Nephron progenitor cell (in vitro differentiated cells): Measurements from ENCODE around the gene PLEKHG7.

ENCODE experiments used
- DNase-seq: peaks from one replicate; pipeline ENCODE4 v3.0.0; 2021
- H3K27ac Mint-ChIP-seq: 2 replicates; pipeline ENCODE4 v1.8.0; 2021; ENCODE audit warnings: mild to moderate bottlenecking, moderate library complexity, mixed read lengths
- H3K27me3 Mint-ChIP-seq: 2 replicates; pipeline ENCODE4 v1.8.0; 2021; ENCODE audit warnings: mild to moderate bottlenecking, low read depth, mixed read lengths; ENCODE audit not compliant: poor library complexity
- H3K36me3 Mint-ChIP-seq: 2 replicates; pipeline ENCODE4 v1.8.0; 2021; ENCODE audit warnings: low read depth, mixed read lengths
- H3K4me1 Mint-ChIP-seq: 2 replicates; pipeline ENCODE4 v1.8.0; 2021; ENCODE audit warnings: mixed read lengths
- H3K4me3 Mint-ChIP-seq: 2 replicates; pipeline ENCODE4 v1.8.0; 2021; ENCODE audit warnings: mild to moderate bottlenecking, moderate library complexity, mixed read lengths
- H3K9me3 Mint-ChIP-seq: 2 replicates; pipeline ENCODE4 v1.8.0; 2021; ENCODE audit warnings: mild to moderate bottlenecking, moderate library complexity, mixed read lengths
- TF ChIP-seq, protein P1 (sequence below): fragments of 200-600 bp; sonication (generic); IDR thresholded peaks from 2 replicates; pipeline ENCODE4 v1.5.0; 2021; ENCODE audit warnings: antibody characterized with exemption

The PLEKHG7 gene

DNA sequence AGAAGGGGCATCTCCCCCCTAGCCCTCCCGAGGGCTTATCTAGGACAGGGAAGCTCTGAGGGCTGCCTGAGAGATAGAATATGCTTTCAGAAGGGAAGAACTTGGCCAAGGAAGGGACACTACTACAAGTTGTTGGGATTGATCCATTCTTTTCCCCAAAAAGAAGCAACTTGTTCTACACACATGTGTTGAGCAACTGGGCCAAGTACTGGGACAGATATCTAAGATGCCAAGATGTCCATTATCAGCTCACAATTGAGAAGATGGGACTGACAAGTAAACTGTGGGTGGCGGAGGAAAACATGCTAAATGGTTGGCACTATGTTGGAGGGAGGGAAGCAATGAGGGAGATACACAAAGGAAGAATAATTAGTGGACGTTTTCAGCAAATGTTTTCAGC lies 30.9 kb downstream of the PLEKHG7 start:
- DNase-seq, result no peak
- H3K36me3 Mint-ChIP-seq, result no peaks in the 10 kb centered on the region
- peaks cover 10% of the 10 kb centered on the region for H3K4me1 Mint-ChIP-seq
- TF ChIP-seq, protein P1, sequence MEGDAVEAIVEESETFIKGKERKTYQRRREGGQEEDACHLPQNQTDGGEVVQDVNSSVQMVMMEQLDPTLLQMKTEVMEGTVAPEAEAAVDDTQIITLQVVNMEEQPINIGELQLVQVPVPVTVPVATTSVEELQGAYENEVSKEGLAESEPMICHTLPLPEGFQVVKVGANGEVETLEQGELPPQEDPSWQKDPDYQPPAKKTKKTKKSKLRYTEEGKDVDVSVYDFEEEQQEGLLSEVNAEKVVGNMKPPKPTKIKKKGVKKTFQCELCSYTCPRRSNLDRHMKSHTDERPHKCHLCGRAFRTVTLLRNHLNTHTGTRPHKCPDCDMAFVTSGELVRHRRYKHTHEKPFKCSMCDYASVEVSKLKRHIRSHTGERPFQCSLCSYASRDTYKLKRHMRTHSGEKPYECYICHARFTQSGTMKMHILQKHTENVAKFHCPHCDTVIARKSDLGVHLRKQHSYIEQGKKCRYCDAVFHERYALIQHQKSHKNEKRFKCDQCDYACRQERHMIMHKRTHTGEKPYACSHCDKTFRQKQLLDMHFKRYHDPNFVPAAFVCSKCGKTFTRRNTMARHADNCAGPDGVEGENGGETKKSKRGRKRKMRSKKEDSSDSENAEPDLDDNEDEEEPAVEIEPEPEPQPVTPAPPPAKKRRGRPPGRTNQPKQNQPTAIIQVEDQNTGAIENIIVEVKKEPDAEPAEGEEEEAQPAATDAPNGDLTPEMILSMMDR, result no peak
- no peaks in the 10 kb centered on the region for H3K9me3 Mint-ChIP-seq
- H3K27me3 Mint-ChIP-seq, result peaks cover 4% of the 10 kb centered on the region
- no peak overlapping the region for H3K27ac Mint-ChIP-seq
- no peak overlapping the region for H3K4me3 Mint-ChIP-seq

GRCh38 chr12:92735131-92735721 lies 32.4 kb downstream of the PLEKHG7 start:
- peaks cover 10% of the 10 kb centered on the region for H3K4me1 Mint-ChIP-seq
- peaks cover 4% of the 10 kb centered on the region for H3K27me3 Mint-ChIP-seq
- DNase-seq, result no peak
- TF ChIP-seq, protein P1, result no peak
- H3K27ac Mint-ChIP-seq, result no peak overlapping the region
- no peak overlapping the region for H3K4me3 Mint-ChIP-seq
- H3K9me3 Mint-ChIP-seq, result no peaks in the 10 kb centered on the region
- H3K36me3 Mint-ChIP-seq, result no peaks in the 10 kb centered on the region

GRCh38 chr12:92736605-92737004 lies 33.8 kb downstream of the PLEKHG7 start:
- H3K27me3 Mint-ChIP-seq, result peaks cover 4% of the 10 kb centered on the region
- no peaks in the 10 kb centered on the region for H3K9me3 Mint-ChIP-seq
- DNase-seq, result no peak
- TF ChIP-seq, protein P1, result no peak
- no peak overlapping the region for H3K4me3 Mint-ChIP-seq
- H3K4me1 Mint-ChIP-seq, result peaks cover 10% of the 10 kb centered on the region
- H3K36me3 Mint-ChIP-seq, result no peaks in the 10 kb centered on the region
- no peak overlapping the region for H3K27ac Mint-ChIP-seq

- Mint-ChIP-seq H3K4me3 (no peak overlapping the region), H3K27ac (no peak overlapping the region), H3K9me3 (no peaks in the 10 kb centered on the region), H3K27me3 (peaks cover 4% of the 10 kb centered on the region), H3K4me1 (peaks cover 5% of the 10 kb centered on the region), H3K36me3 (no peaks in the 10 kb centered on the region)
- TF ChIP-seq, protein P1, result no peak
- DNase-seq, result no peak
These were observed 35.4 kb downstream of the PLEKHG7 start for GRCh38 chr12:92737855-92738850.

DNA sequence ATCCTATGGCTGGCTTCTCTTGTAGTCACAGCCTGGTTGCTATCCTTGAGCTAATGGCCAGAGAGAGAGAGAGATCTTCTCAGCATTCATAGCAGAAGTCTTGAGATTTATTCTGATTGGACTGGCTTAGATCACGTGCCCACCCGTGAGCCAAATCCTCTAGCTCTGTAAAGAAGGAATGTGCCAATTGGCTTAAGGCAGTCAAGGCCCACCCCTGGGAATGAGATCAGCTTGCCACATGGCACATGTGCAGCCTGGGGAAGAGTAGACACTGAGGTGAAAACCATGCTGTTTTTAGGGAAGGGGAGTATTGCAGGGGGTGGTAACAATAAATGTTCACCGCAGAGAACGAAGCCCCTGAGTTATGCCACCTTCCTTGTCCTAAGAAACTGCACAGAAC lies 36.3 kb downstream of the PLEKHG7 start:
- DNase-seq, result no peak
- no peak overlapping the region for H3K4me3 Mint-ChIP-seq
- TF ChIP-seq, protein P1, result no peak
- H3K36me3 Mint-ChIP-seq, result no peaks in the 10 kb centered on the region
- no peaks in the 10 kb centered on the region for H3K4me1 Mint-ChIP-seq
- no peak overlapping the region for H3K27ac Mint-ChIP-seq
- no peaks in the 10 kb centered on the region for H3K9me3 Mint-ChIP-seq
- H3K27me3 Mint-ChIP-seq, result peaks cover 9% of the 10 kb centered on the region
